Endometrium (tissue), 2 donors: ENCODE data around the gene VCL.
"Not testable (repeated sequence)": the region's sequence is repeated elsewhere in the genome, so short reads cannot be mapped to it uniquely, and the experiment has no call there.

ENCODE experiments used
- FAIRE-seq: peaks from 2 replicates; lab custom pipeline; 2012; peaks lifted over from hg19 to GRCh38; lab: Jason Lieb, UNC
- donor health status: control.
- donor health status: control.

The VCL gene

GRCh38 chr10:74040200-74041126 lies 42.5 kb downstream of the VCL start:
- FAIRE-seq, result no peak

GRCh38 chr10:74044419-74044818 lies 46.5 kb downstream of the VCL start:
- FAIRE-seq, result no peak

GRCh38 chr10:74047304-74047703 lies 49.4 kb downstream of the VCL start:
- peak; percentile 94 for FAIRE-seq

DNA sequence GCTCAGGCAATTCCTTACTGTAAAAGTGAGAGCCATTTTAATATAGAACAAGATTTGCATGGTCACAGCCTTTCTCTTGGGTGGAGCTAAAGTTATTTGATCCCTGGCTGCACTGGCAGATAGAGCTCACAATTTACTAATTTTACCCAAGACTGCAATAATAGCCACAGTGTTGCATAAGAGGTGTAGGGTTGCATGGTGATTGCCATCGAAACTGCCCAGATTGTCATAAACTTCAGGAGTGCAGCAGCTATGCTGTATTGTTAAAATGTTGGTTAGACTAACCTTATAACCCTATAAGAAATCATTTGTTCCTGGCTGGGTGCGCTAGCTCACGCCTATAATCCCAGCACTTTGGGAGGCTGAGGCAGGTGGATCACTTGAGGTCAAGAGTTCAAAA lies 50.0 kb downstream of the VCL start:
- FAIRE-seq, result no peak

- FAIRE-seq, result no peak
These were observed 50.5 kb downstream of the VCL start for GRCh38 chr10:74048433-74048832.

- no peak for FAIRE-seq
These were observed 52.0 kb downstream of the VCL start for GRCh38 chr10:74049955-74050354.

GRCh38 chr10:74050653-74051052 lies 52.7 kb downstream of the VCL start:
- FAIRE-seq, result no peak

- FAIRE-seq, result no peak
These were observed 53.9 kb downstream of the VCL start for GRCh38 chr10:74051736-74052342.

- peak; percentile 8 for FAIRE-seq
These were observed 55.1 kb downstream of the VCL start for GRCh38 chr10:74052994-74053393.

GRCh38 chr10:74055383-74056049 lies 57.6 kb downstream of the VCL start:
- no peak for FAIRE-seq

- no peak for FAIRE-seq
These were observed 58.3 kb downstream of the VCL start for GRCh38 chr10:74056050-74056818.

GRCh38 chr10:74058071-74058470 lies 60.2 kb downstream of the VCL start:
- no peak for FAIRE-seq

DNA sequence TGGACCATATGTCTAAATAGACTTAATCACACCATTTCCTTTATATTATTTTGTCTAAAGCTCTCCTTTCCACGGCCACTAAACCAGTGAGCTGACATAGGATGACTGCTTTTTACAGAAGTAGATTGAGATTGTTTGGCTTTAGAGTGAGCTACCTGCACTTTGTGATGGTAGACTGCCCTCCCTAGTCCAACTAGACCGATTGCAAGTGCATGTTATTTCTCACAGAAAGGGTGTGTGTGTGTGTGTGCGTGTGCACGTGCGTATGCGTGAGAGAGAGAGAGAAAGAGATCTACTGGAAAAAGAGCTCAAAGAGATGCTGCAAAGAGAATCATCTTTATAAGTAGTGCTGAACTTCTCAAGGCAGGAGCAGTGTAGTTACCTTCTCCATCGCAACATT lies 60.7 kb downstream of the VCL start:
- no peak for FAIRE-seq

DNA sequence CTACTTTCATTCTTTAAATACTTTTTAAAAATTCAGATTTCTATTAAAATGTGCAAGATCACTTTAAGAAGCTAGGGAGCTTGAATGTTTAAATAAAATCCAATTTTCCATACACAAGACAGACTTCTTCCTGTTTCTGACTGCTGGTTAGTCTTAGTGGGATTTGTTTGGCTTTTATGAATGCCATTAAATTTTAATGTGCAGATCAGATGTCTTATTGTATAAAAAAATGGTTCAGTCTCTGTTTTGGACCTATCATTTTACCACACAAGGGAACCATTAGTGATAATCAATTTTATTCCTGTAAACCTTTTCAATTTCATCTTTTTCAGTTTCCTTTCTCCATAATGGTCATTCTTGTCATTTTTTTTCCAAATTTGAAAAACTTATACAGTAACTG lies 63.2 kb downstream of the VCL start:
- FAIRE-seq, result peak; percentile 58

DNA sequence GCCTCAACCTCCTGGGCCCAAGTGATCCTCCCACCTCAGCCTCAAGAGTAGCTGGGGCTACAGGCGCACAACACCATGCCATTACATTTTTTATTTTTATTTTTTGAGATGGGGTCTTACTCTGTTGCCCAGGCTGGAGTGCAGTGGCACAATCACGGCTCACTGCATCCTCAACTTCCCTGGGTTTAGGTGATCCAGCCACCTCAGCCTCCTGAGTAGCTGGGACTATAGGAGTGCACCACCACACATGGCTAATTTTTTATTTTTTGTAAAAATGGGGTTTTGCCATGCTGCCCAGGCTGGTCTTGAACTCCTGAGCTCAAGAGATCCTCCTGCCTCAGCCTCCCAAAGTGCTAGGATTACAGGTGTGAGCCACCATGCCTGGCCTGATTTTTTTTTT lies 64.1 kb downstream of the VCL start:
- FAIRE-seq, result not testable (repeated sequence)

DNA sequence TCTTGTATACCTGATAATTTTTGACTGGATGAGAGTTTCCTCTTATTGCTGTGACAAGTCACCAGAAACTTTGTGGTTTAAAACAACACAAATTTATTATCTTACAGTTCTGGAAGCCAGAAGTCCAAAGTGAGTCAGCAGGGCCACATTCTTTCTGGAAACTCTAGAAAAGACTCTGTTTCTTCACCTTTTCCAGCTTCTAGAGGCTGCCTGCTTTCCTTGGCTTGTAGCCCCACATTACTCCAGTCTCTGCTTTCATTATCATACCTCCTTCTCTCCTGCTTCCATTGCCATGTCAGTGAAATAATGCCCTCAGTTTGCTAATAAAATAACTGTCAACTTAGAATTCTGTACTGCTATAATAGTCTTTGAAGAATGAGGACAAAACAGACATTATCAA lies 65.3 kb downstream of the VCL start:
- no peak for FAIRE-seq

DNA sequence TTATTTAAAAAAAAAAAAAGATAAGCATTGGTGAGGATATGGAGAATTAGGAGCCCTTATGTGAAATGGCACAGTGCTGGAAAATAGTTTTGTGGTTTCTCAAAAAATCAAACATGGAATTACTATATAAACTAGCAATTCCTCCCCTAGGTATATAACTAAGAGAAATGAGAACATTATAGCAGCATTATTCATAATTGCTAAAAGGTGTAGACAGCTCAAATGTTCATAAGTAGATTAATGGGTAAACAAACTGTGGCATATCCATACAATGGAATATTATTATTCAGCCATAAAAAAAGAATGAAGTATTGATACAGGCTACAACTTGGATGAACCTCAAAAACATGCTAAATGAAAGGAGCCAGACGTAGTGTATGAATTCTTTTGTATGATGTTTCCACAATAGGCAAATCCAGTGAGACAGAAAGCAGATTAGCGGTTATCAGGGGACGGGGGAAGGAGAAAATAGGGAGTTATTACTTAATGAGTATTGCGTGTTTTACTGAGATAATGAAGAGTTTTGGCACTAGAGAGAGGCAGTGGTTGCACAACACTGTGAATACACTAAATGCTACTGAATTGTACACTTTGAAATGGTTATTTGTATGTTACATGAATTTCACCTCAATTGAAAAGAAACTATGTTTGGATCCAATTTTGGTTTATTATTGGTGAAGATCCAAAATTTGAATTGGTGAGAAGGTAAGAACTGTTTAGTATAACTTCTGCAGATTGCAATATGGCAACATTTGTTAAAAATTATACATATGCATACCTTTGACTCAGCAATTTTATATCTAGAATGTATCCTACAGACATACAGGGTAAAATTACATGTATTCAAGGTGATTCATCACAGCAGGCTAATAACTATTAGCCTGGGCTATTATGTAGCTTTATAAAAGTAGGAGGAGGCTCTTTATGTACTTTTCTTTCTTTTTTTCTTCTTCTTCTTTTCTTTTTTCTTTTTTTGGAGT lies 69.7 kb downstream of the VCL start:
- FAIRE-seq, result no peak

- no peak for FAIRE-seq
These were observed 73.2 kb downstream of the VCL start for GRCh38 chr10:74071157-74071556.

DNA sequence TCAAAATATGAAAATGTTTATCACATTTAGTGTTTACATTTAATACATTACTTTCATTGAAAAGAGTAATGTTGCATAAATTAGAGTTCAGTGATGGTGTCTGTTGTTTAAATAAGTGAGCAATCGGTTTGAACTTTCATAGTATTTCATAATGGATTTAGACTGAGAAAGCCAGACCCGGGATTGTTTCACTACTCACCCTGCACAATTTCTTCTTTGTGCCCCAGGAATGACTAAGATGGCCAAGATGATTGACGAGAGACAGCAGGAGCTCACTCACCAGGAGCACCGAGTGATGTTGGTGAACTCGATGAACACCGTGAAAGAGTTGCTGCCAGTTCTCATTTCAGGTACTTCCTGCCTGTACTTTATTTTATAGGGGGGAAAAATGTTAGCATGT lies 74.6 kb downstream of the VCL start:
- FAIRE-seq, result no peak

GRCh38 chr10:74075906-74076305 lies 78.0 kb downstream of the VCL start:
- FAIRE-seq, result no peak

GRCh38 chr10:74076961-74077360 lies 79.0 kb downstream of the VCL start:
- no peak for FAIRE-seq
